GM12878 (cell line): ENCODE results near the gene OTC. TPM values are rescaled to one million over a fixed set of nuclear protein-coding genes. Genes with fewer than 3 reads are reported as not detected.

ENCODE experiments used
- ATAC-seq: fragments of 200-7000 bp; cut with Tn5 transposase; 3 replicates; pipeline ENCODE4 v1.9.1; 2020; ENCODE audit warnings: mild to moderate bottlenecking, moderate library complexity
- BruUV-seq: library from RNA; stranded (reverse); fragments of 400-500 nt; replicated peaks from 2 replicates; lab custom pipeline; 2021; lab: Mats Ljungman, UMichigan
- CTCF ChIA-PET: fragments of 300-600 bp; sonication (Branson Sonifier 250); formaldehyde crosslinking; extraction: SDS; loops from one replicate; lab custom pipeline; 2021; ENCODE audit warnings: inconsistent platforms; lab: Yijun Ruan, JAX
- POLR2A ChIA-PET: fragments of 350-600 bp; formaldehyde crosslinking; extraction: SDS; loops from one replicate; lab custom pipeline; 2021; ENCODE audit warnings: inconsistent platforms; lab: Charles Lee
- RAD21 ChIA-PET: fragments of 300-600 bp; sonication (Branson Sonifier 250); formaldehyde crosslinking; loops from one replicate; lab custom pipeline; 2023; ENCODE audit warnings: antibody characterized with exemption; ENCODE audit not compliant: unreplicated experiment; lab: Charles Lee
- SMC1A ChIA-PET: fragments of 300-600 bp; sonication (Branson Sonifier 250); formaldehyde crosslinking; loops from one replicate; lab custom pipeline; 2023; ENCODE audit not compliant: unreplicated experiment, uncharacterized antibody; lab: Charles Lee
- DNase-seq: peaks from one replicate; pipeline ENCODE4 v3.0.0-alpha.2; 2011; ENCODE audit warnings: low read depth, low spot score
- FAIRE-seq: peaks from 3 replicates; lab custom pipeline; 2011; peaks lifted over from hg19 to GRCh38; lab: Jason Lieb, UNC
- H2AFZ ChIP-seq: 2 replicates; pipeline ENCODE4 v1.6.0; 2011; ENCODE audit warnings: low read depth, low read length, control low read depth; ENCODE audit not compliant: control insufficient read depth
- H3K27ac ChIP-seq: 2 replicates; pipeline ENCODE4 v1.5.1; 2011; ENCODE audit warnings: control low read depth; ENCODE audit not compliant: control insufficient read depth, insufficient read depth
- H3K27me3 ChIP-seq, 2 experiments: replicated peaks in 1 of 2; 2 replicates each; pipeline versions ENCODE4 v1.6.0 to v1.6.1; 2011; ENCODE audit warnings: low read length in 1 of 2; ENCODE audit not compliant: control insufficient read depth in 2 of 2, insufficient read depth in 2 of 2
- H3K36me3 ChIP-seq, 2 experiments: 2 replicates each; pipeline ENCODE4 v1.5.1; 2011; ENCODE audit warnings: low read length in 1 of 2; ENCODE audit not compliant: control insufficient read depth in 2 of 2, insufficient read depth in 2 of 2
- H3K4me1 ChIP-seq: 2 replicates; pipeline ENCODE4 v1.6.1; 2011; ENCODE audit warnings: mild to moderate bottlenecking, low read length, moderate library complexity, mixed read lengths; ENCODE audit not compliant: control insufficient read depth, insufficient read depth
- H3K4me2 ChIP-seq: 2 replicates; pipeline ENCODE4 v1.6.0; 2011; ENCODE audit warnings: control low read depth; ENCODE audit not compliant: control insufficient read depth, insufficient read depth
- H3K4me3 ChIP-seq: fragments of 200-600 bp; sonication (generic); 2 replicates; pipeline ENCODE4 v1.5.1; 2016
- H3K79me2 ChIP-seq: 2 replicates; pipeline ENCODE4 v1.6.0; 2011; ENCODE audit warnings: low read length; ENCODE audit not compliant: control insufficient read depth, insufficient read depth
- H3K9ac ChIP-seq: 2 replicates; pipeline ENCODE4 v1.8.0; 2011; ENCODE audit warnings: low read length, control low read depth, mixed read lengths; ENCODE audit not compliant: control insufficient read depth, insufficient read depth
- H3K9me3 ChIP-seq: replicated peaks from 3 replicates; pipeline ENCODE4 v1.5.1; 2011; ENCODE audit warnings: mild to moderate bottlenecking, low read length; ENCODE audit not compliant: control insufficient read depth, insufficient read depth
- H4K20me1 ChIP-seq: 2 replicates; pipeline ENCODE4 v1.6.0; 2011; ENCODE audit not compliant: control insufficient read depth, insufficient read depth
- CHD4 ChIP-seq: fragments of 200-600 bp; sonication (generic); IDR thresholded peaks from 2 replicates; pipeline ENCODE4 v1.6.1; 2016; ENCODE audit warnings: mild to moderate bottlenecking
- CREB1 ChIP-seq: IDR thresholded peaks from 2 replicates; pipeline ENCODE4 v1.6.1; 2012; ENCODE audit warnings: low read depth, mild to moderate bottlenecking, inconsistent platforms
- EED ChIP-seq: sonication (generic); IDR thresholded peaks from 2 replicates; pipeline ENCODE4 v1.6.1; 2016; ENCODE audit warnings: antibody characterized with exemption, low read depth
- GABPA ChIP-seq: IDR thresholded peaks from 2 replicates; pipeline ENCODE4 v1.6.1; 2014; ENCODE audit warnings: antibody characterized with exemption, low read depth, mild to moderate bottlenecking, inconsistent platforms
- HCFC1 ChIP-seq: fragments of 150-350 bp; IDR thresholded peaks from 2 replicates; pipeline ENCODE4 v1.6.1; 2014; ENCODE audit warnings: low read length
- IRF4 ChIP-seq: IDR thresholded peaks from 2 replicates; pipeline ENCODE4 v1.6.1; 2011; ENCODE audit warnings: low read depth, low read length
- SP1 ChIP-seq: IDR thresholded peaks from one replicate; pipeline ENCODE4 v1.6.1; 2011; ENCODE audit warnings: low read depth, low read length
- SREBF1 ChIP-seq: IDR thresholded peaks from 2 replicates; pipeline ENCODE4 v1.6.1; 2012; ENCODE audit warnings: mild to moderate bottlenecking, low read length
- SUZ12 ChIP-seq: fragments of 200-600 bp; sonication (generic); IDR thresholded peaks from one replicate; pipeline ENCODE4 v1.6.1; 2018; ENCODE audit warnings: antibody characterized with exemption, mild to moderate bottlenecking; ENCODE audit not compliant: unreplicated experiment
- WGBS: methylation state at CpG from one replicate; pipeline ENCODE4 v1.1.6; 2016; ENCODE audit warnings: low lambda C conversion rate; ENCODE audit not compliant: insufficient replicate concordance, insufficient coverage; ENCODE audit errors: missing lambda C conversion rate; 5-methylcytosine and 5-hydroxymethylcytosine counted together
- in situ Hi-C: fragments of 300-500 bp; cut with MboI; formaldehyde crosslinking; loops from 9 replicates; pipeline ENCODE4 v1.14.3; 2018; ENCODE audit warnings: mixed read lengths
- intact Hi-C: fragments of 100-400 bp; cut with micrococcal nuclease; formaldehyde crosslinking; loops from one replicate; pipeline ENCODE4 v1.14.2; 2022; ENCODE audit not compliant: unreplicated experiment
- polyA plus RNA-seq, 11 experiments: library from polyadenylated mRNA; depleted of rRNA in 4 of 11; unstranded in 6 of 11; stranded (reverse) in 5 of 11; fragments of >200 nt; fragmentation: Nextera tagmentation in 4 of 11; fragmentation: Illumina TruSeq in 1 of 11; extraction: Ambion mirVana in 4 of 11; extraction: Trizol in 1 of 11; gene quantifications; 1 replicate in 1 of 11; 2 replicates in 10 of 11; pipeline versions ENCODE4 v1.2.1 to v1.2.3, GENCODE V29; 2011 to 2016; ENCODE audit warnings: inconsistent platforms in 2 of 11, missing spikeins in 2 of 11, low read depth in 1 of 11
- total RNA-seq, 4 experiments: library from RNA; depleted of rRNA in 3 of 4; stranded (reverse); fragments of >200 nt in 3 of 4; fragmentation: Illumina TruSeq in 1 of 4; extraction: Trizol in 1 of 4; gene quantifications; 2 replicates each; pipeline versions ENCODE4 v1.2.1 to v1.2.3, GENCODE V29; 2013 to 2021
- TF ChIP-seq, protein P1 (sequence below): fragments of 450-650 bp; IDR thresholded peaks from 2 replicates; pipeline ENCODE4 v1.6.1; 2017; ENCODE audit warnings: mild to moderate bottlenecking
- TF ChIP-seq, protein P2 (sequence below), 3 experiments: IDR thresholded peaks in 2 of 3; conservative IDR thresholded peaks in 1 of 3; 2 replicates each; pipeline ENCODE4 v1.5.1; 2011; ENCODE audit warnings: low read depth in 3 of 3, low read length in 3 of 3, mild to moderate bottlenecking in 3 of 3, control low read depth in 2 of 3, moderate library complexity in 2 of 3, inconsistent platforms in 1 of 3, mixed read lengths in 1 of 3; ENCODE audit not compliant: control insufficient read depth in 2 of 3, insufficient read depth in 1 of 3; ENCODE audit errors: extremely low read depth in 1 of 3
- TF ChIP-seq, protein P3 (sequence below): fragments of 450-650 bp; IDR thresholded peaks from 2 replicates; pipeline ENCODE4 v1.6.1; 2018; ENCODE audit warnings: mild to moderate bottlenecking, low read depth, moderate library complexity; ENCODE audit not compliant: partially characterized antibody
- TF ChIP-seq, protein P4 (sequence below): fragments of 450-650 bp; conservative IDR thresholded peaks from 2 replicates; pipeline ENCODE4 v1.6.1; 2017; ENCODE audit warnings: mild to moderate bottlenecking, moderate library complexity

Gene OTC
- total and polyA plus RNA-seq, 10 of the 15 experiments (the other 5 are each of a cell fraction or from before 2014, with no cell fraction given), result not detected

DNA sequence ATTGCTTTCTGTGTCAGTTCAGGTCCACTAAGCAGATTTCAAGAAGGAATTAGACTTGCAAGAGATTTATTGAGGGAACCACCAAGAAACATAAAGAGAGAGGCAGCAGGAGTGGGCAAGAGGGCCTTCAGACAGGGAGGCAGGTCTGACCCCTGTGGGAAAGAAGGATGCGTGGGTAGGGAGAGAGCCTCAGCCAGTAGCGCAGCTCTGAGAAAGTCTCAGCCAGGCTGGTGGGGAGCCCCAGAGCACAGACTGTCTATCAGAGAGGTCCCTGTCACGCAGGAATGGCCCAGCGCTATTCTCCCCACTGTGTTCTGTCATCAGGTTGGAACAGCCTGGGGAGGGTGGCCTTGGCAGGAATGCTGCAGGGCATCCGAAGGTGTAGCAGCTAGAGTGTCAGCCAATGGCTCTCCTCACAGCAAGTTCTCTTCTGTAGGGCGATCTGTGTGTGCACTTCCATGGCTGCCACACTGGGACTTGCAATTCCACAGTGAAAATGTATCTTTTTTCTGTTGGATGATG, 48.0 kb downstream of the OTC start:
- FAIRE-seq (no peak), ATAC-seq (no peak), DNase-seq (no peak)
- TF ChIP-seq, protein P1, sequence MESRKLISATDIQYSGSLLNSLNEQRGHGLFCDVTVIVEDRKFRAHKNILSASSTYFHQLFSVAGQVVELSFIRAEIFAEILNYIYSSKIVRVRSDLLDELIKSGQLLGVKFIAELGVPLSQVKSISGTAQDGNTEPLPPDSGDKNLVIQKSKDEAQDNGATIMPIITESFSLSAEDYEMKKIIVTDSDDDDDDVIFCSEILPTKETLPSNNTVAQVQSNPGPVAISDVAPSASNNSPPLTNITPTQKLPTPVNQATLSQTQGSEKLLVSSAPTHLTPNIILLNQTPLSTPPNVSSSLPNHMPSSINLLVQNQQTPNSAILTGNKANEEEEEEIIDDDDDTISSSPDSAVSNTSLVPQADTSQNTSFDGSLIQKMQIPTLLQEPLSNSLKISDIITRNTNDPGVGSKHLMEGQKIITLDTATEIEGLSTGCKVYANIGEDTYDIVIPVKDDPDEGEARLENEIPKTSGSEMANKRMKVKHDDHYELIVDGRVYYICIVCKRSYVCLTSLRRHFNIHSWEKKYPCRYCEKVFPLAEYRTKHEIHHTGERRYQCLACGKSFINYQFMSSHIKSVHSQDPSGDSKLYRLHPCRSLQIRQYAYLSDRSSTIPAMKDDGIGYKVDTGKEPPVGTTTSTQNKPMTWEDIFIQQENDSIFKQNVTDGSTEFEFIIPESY, result no peak
- TF ChIP-seq GABPA (no peak), CHD4 (no peak), CREB1 (no peak), SUZ12 (no peak), HCFC1 (no peak), EED (no peak), SP1 (no peak), IRF4 (no peak), SREBF1 (no peak)
- TF ChIP-seq, protein P2, sequence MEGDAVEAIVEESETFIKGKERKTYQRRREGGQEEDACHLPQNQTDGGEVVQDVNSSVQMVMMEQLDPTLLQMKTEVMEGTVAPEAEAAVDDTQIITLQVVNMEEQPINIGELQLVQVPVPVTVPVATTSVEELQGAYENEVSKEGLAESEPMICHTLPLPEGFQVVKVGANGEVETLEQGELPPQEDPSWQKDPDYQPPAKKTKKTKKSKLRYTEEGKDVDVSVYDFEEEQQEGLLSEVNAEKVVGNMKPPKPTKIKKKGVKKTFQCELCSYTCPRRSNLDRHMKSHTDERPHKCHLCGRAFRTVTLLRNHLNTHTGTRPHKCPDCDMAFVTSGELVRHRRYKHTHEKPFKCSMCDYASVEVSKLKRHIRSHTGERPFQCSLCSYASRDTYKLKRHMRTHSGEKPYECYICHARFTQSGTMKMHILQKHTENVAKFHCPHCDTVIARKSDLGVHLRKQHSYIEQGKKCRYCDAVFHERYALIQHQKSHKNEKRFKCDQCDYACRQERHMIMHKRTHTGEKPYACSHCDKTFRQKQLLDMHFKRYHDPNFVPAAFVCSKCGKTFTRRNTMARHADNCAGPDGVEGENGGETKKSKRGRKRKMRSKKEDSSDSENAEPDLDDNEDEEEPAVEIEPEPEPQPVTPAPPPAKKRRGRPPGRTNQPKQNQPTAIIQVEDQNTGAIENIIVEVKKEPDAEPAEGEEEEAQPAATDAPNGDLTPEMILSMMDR (IDR thresholded peaks at IDR 0.05 in 2 of 3, conservative IDR thresholded peaks at IDR 0.05 in 1 of 3; ENCODE audit: control insufficient read depth in 2 of 3, extremely low read depth in 1 of 3, insufficient read depth in 1 of 3, low read depth in 3 of 3, low read length in 3 of 3), result no peak
- TF ChIP-seq, protein P3, sequence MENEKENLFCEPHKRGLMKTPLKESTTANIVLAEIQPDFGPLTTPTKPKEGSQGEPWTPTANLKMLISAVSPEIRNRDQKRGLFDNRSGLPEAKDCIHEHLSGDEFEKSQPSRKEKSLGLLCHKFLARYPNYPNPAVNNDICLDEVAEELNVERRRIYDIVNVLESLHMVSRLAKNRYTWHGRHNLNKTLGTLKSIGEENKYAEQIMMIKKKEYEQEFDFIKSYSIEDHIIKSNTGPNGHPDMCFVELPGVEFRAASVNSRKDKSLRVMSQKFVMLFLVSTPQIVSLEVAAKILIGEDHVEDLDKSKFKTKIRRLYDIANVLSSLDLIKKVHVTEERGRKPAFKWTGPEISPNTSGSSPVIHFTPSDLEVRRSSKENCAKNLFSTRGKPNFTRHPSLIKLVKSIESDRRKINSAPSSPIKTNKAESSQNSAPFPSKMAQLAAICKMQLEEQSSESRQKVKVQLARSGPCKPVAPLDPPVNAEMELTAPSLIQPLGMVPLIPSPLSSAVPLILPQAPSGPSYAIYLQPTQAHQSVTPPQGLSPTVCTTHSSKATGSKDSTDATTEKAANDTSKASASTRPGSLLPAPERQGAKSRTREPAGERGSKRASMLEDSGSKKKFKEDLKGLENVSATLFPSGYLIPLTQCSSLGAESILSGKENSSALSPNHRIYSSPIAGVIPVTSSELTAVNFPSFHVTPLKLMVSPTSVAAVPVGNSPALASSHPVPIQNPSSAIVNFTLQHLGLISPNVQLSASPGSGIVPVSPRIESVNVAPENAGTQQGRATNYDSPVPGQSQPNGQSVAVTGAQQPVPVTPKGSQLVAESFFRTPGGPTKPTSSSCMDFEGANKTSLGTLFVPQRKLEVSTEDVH, result no peak
- TF ChIP-seq, protein P4, sequence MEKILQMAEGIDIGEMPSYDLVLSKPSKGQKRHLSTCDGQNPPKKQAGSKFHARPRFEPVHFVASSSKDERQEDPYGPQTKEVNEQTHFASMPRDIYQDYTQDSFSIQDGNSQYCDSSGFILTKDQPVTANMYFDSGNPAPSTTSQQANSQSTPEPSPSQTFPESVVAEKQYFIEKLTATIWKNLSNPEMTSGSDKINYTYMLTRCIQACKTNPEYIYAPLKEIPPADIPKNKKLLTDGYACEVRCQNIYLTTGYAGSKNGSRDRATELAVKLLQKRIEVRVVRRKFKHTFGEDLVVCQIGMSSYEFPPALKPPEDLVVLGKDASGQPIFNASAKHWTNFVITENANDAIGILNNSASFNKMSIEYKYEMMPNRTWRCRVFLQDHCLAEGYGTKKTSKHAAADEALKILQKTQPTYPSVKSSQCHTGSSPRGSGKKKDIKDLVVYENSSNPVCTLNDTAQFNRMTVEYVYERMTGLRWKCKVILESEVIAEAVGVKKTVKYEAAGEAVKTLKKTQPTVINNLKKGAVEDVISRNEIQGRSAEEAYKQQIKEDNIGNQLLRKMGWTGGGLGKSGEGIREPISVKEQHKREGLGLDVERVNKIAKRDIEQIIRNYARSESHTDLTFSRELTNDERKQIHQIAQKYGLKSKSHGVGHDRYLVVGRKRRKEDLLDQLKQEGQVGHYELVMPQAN, result no peak
- ChIA-PET CTCF (no interaction called here), RAD21 (no interaction called here), POLR2A (no interaction called here), SMC1A (no interaction called here)
- H3K27ac ChIP-seq, result no peak overlapping the region
- intact Hi-C loops, result no loop called here
- WGBS, result 25% methylated on average over 6 of the region's 6 CpGs
- no TSS peak for BruUV-seq
- H3K4me2 ChIP-seq, result no peak overlapping the region
- no peaks in the 10 kb centered on the region for H3K4me1 ChIP-seq
- H3K36me3 ChIP-seq, result no peaks in the 10 kb centered on the region
- no peak overlapping the region for H3K9ac ChIP-seq
- no peaks in the 10 kb centered on the region for H3K79me2 ChIP-seq
- H2AFZ ChIP-seq, result no peak overlapping the region
- in situ Hi-C loops, result no loop called here
- H3K27me3 ChIP-seq, result no peaks in the 10 kb centered on the region; a peak in 1 of 4 replicates
- H3K4me3 ChIP-seq, result no peak overlapping the region
- no peaks in the 10 kb centered on the region for H3K9me3 ChIP-seq
- H4K20me1 ChIP-seq, result no peaks in the 10 kb centered on the region
